GM19395 (cell line): ENCODE measurements around the gene KRT31.
"Not testable (repeated sequence)": the region's sequence is repeated elsewhere in the genome, so short reads cannot be mapped to it uniquely, and the experiment has no call there.

ENCODE experiments used
- ATAC-seq: cut with Tn5 transposase; IDR thresholded peaks from one replicate; pipeline ENCODE4 v1.9.1; 2021; ENCODE audit warnings: mild to moderate bottlenecking, moderate library complexity; ENCODE audit not compliant: unreplicated experiment

Gene KRT31

GRCh38 chr17:41392278-41392677 is 5.1 kb downstream of the KRT31 start:
- no peak for ATAC-seq

- ATAC-seq, result no peak
Observed at GRCh38 chr17:41391535-41391934, 5.9 kb downstream of the KRT31 start.

GRCh38 chr17:41390411-41390938 is 6.9 kb downstream of the KRT31 start:
- ATAC-seq, result no peak

- ATAC-seq, result no peak
Observed at GRCh38 chr17:41387670-41388069, 9.7 kb downstream of the KRT31 start.

GRCh38 chr17:41386227-41386626 is 11.2 kb downstream of the KRT31 start:
- no peak for ATAC-seq

- ATAC-seq, result no peak
Observed at GRCh38 chr17:41383690-41384089, 13.7 kb downstream of the KRT31 start.

- ATAC-seq, result no peak
Observed at GRCh38 chr17:41382394-41382793, 15.0 kb downstream of the KRT31 start.

GRCh38 chr17:41381943-41382342 is 15.5 kb downstream of the KRT31 start, which contains the start of gene KRT34:
KRT34 (minus strand) TSS chr17:41382306; CDS start chr17:41382246, 60 bp downstream.
- ATAC-seq, result not testable (repeated sequence)

GRCh38 chr17:41380091-41380490 is 17.3 kb downstream of the KRT31 start:
- not testable (repeated sequence) for ATAC-seq

GRCh38 chr17:41377546-41377945 is 19.9 kb downstream of the KRT31 start:
- ATAC-seq, result no peak

GRCh38 chr17:41369713-41370112 is 27.7 kb downstream of the KRT31 start, which contains the start of gene KRT33B:
KRT33B (minus strand) TSS chr17:41369813; CDS start chr17:41369750, 63 bp downstream.
- ATAC-seq, result no peak

GRCh38 chr17:41369023-41369422 is 28.4 kb downstream of the KRT31 start:
- no peak for ATAC-seq

GRCh38 chr17:41367426-41368075 is 29.9 kb downstream of the KRT31 start:
- ATAC-seq, result no peak

- no peak for ATAC-seq
Observed at GRCh38 chr17:41366070-41366469, 31.3 kb downstream of the KRT31 start.

- ATAC-seq, result no peak
Observed at GRCh38 chr17:41363881-41364280, 33.5 kb downstream of the KRT31 start.

- no peak for ATAC-seq
Observed at GRCh38 chr17:41360296-41360995, 37.0 kb downstream of the KRT31 start.

GRCh38 chr17:41354536-41354935 is 42.9 kb downstream of the KRT31 start:
- no peak for ATAC-seq

GRCh38 chr17:41352597-41353366 is 44.6 kb downstream of the KRT31 start:
- ATAC-seq, result no peak

GRCh38 chr17:41351177-41351576 is 46.2 kb downstream of the KRT31 start:
- no peak for ATAC-seq

GRCh38 chr17:41350381-41350878 is 47.0 kb downstream of the KRT31 start, which contains the start of gene KRT33A:
KRT33A (minus strand) TSS chr17:41350828; CDS start chr17:41350767, 61 bp downstream.
- ATAC-seq, result not testable (repeated sequence)
